Smooth muscle cell (in vitro differentiated cells): ENCODE measurements around the gene OR2F1. TPM values are rescaled to one million over a fixed set of nuclear protein-coding genes. Genes with fewer than 3 reads are reported as not detected.

Experiments used
- DNase-seq: peaks from one replicate; lab custom pipeline; 2025; ENCODE audit not compliant: unreplicated experiment; lab: John Stamatoyannopoulos, UW
- H2AFZ ChIP-seq: fragments of 200-600 bp; sonication (generic); 2 replicates; pipeline ENCODE4 v1.6.0; 2016; ENCODE audit warnings: antibody characterized with exemption, low read depth, mild to moderate bottlenecking
- H3F3A ChIP-seq: fragments of 200-600 bp; sonication (generic); 2 replicates; pipeline ENCODE4 v1.6.0; 2017; ENCODE audit warnings: antibody characterized with exemption, low read depth
- H3K27ac ChIP-seq: fragments of 200-600 bp; sonication (generic); 2 replicates; pipeline ENCODE4 v1.5.1; 2016; ENCODE audit warnings: low read depth, mild to moderate bottlenecking
- H3K27me3 ChIP-seq: fragments of 200-600 bp; sonication (generic); 2 replicates; pipeline ENCODE4 v1.6.1; 2016; ENCODE audit warnings: low read depth, mild to moderate bottlenecking
- H3K36me3 ChIP-seq: fragments of 200-600 bp; sonication (generic); 2 replicates; pipeline ENCODE4 v1.5.1; 2016; ENCODE audit warnings: low read depth
- H3K4me1 ChIP-seq: fragments of 200-600 bp; sonication (generic); 2 replicates; pipeline ENCODE4 v1.5.1; 2016; ENCODE audit warnings: low read depth
- H3K4me2 ChIP-seq: fragments of 200-600 bp; sonication (generic); 2 replicates; pipeline ENCODE4 v1.6.0; 2016; ENCODE audit warnings: mild to moderate bottlenecking
- H3K4me3 ChIP-seq: fragments of 200-600 bp; sonication (generic); 2 replicates; pipeline ENCODE4 v1.5.1; 2016; ENCODE audit warnings: mild to moderate bottlenecking
- H3K79me2 ChIP-seq: fragments of 200-600 bp; sonication (generic); 2 replicates; pipeline ENCODE4 v1.6.0; 2016; ENCODE audit warnings: low read depth, mild to moderate bottlenecking
- H3K9ac ChIP-seq: fragments of 200-600 bp; sonication (generic); 2 replicates; pipeline ENCODE4 v1.6.0; 2016; ENCODE audit warnings: low read depth
- H3K9me3 ChIP-seq: fragments of 200-600 bp; sonication (generic); replicated peaks from 2 replicates; pipeline ENCODE4 v1.5.1; 2016; ENCODE audit warnings: low read depth
- H4K20me1 ChIP-seq: fragments of 200-600 bp; sonication (generic); 2 replicates; pipeline ENCODE4 v1.6.0; 2016; ENCODE audit warnings: low read depth
- WGBS: methylation state at CpG from one replicate; pipeline ENCODE4 v1.1.7; 2016; ENCODE audit warnings: low lambda C conversion rate; 5-methylcytosine and 5-hydroxymethylcytosine counted together
- polyA plus RNA-seq: library from polyadenylated mRNA; unstranded; fragments of >200 nt; fragmentation: Nextera tagmentation; extraction: Ambion mirVana; gene quantifications from 2 replicates; pipeline ENCODE4 v1.2.1, GENCODE V29; 2016
- total RNA-seq: library from RNA; depleted of rRNA; stranded (reverse); fragments of >200 nt; gene quantifications from 2 replicates; pipeline ENCODE4 v1.2.3, GENCODE V29; 2014
- TF ChIP-seq, protein P1 (sequence below): fragments of 200-600 bp; sonication (generic); IDR thresholded peaks from 2 replicates; pipeline ENCODE4 v1.5.1; 2017; ENCODE audit warnings: borderline replicate concordance, mild to moderate bottlenecking, antibody characterized with exemption; ENCODE audit not compliant: insufficient read depth, poor library complexity, severe bottlenecking

Gene OR2F1
- total and polyA plus RNA-seq, 2 experiments from 2014 or later, result not detected

DNA sequence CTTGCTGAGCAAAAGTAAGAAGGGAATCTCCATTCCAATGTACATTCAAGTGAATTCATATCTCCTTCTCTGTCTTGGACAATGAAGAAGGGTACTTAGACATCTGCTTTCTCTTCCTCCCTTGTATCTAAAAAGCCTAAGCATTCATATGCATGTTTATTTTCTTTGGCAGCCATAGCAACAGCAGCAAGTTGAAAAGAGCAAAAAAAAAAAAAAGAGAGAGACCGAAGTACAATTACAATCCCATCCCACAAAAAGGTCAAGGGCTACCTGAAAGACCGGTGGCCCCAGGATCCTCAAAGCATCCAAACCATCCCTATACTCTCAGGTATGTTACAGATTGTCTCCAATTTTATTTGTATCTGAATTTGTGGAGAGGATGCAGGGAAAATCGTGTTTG, 4.1 kb downstream of the OR2F1 start:
- no peak for DNase-seq
- WGBS, result 87% methylated on average over 3 of the region's 3 CpGs

DNA sequence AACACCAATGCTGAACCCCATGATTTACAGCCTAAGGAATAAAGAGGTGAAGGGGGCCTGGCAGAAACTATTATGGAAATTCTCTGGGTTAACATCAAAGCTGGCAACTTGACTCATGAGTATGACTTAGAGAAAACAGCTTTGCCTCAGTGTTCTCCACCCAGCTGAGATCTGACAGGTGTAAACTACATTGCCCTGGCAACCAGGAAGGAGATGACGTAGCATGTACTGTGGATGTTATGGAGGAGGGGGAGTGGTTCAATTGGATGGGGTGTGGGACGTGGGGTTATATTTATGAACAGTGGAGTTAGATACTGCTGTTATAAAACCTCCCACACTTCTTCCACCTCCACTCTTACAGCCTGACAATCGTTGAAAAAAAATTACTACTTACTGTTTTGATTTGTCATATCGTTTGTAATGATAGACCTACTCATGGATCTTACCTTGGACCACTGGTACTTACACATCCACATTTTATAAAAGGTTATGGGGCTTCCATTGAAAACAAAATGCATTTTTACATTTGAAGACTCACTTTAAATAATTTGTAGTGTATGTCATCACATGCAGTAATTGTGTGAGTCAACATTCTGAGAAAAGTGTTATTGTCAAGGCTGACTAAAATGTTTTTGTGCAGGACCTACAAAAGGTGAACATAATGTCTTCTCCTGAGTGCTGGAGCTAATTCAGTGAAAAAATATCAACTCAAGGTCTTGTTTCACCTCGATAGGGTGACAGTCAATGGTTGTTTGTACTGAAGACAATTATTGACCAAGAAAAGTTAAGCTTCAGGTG, 6.4 kb downstream of the OR2F1 start:
- no peak overlapping the region for H3K4me3 ChIP-seq
- H3F3A ChIP-seq, result peaks cover 4% of the 10 kb centered on the region
- TF ChIP-seq, protein P1, sequence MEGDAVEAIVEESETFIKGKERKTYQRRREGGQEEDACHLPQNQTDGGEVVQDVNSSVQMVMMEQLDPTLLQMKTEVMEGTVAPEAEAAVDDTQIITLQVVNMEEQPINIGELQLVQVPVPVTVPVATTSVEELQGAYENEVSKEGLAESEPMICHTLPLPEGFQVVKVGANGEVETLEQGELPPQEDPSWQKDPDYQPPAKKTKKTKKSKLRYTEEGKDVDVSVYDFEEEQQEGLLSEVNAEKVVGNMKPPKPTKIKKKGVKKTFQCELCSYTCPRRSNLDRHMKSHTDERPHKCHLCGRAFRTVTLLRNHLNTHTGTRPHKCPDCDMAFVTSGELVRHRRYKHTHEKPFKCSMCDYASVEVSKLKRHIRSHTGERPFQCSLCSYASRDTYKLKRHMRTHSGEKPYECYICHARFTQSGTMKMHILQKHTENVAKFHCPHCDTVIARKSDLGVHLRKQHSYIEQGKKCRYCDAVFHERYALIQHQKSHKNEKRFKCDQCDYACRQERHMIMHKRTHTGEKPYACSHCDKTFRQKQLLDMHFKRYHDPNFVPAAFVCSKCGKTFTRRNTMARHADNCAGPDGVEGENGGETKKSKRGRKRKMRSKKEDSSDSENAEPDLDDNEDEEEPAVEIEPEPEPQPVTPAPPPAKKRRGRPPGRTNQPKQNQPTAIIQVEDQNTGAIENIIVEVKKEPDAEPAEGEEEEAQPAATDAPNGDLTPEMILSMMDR, result no peak
- H3K4me2 ChIP-seq, result no peak overlapping the region
- no peak for DNase-seq
- no peaks in the 10 kb centered on the region for H3K27me3 ChIP-seq
- no peaks in the 10 kb centered on the region for H4K20me1 ChIP-seq
- H3K9me3 ChIP-seq, result no peaks in the 10 kb centered on the region
- WGBS, result 80% methylated on average over 5 of the region's 5 CpGs
- no peak overlapping the region for H2AFZ ChIP-seq
- H3K79me2 ChIP-seq, result no peaks in the 10 kb centered on the region
- H3K27ac ChIP-seq, result no peak overlapping the region
- H3K4me1 ChIP-seq, result no peaks in the 10 kb centered on the region
- H3K9ac ChIP-seq, result no peak overlapping the region
- no peaks in the 10 kb centered on the region for H3K36me3 ChIP-seq

More for the DNA sequence above, 4.1 kb downstream of the OR2F1 start:
- H3K4me3 ChIP-seq, result no peak overlapping the region
- H3F3A ChIP-seq, result no peaks in the 10 kb centered on the region
- no peak overlapping the region for H3K9ac ChIP-seq
- H2AFZ ChIP-seq, result no peak overlapping the region
- TF ChIP-seq, protein P1, result no peak
- no peaks in the 10 kb centered on the region for H3K27me3 ChIP-seq
- no peak overlapping the region for H3K27ac ChIP-seq
- no peaks in the 10 kb centered on the region for H4K20me1 ChIP-seq
- no peaks in the 10 kb centered on the region for H3K9me3 ChIP-seq
- H3K4me2 ChIP-seq, result no peak overlapping the region
- no peaks in the 10 kb centered on the region for H3K79me2 ChIP-seq
- no peaks in the 10 kb centered on the region for H3K36me3 ChIP-seq
- H3K4me1 ChIP-seq, result no peaks in the 10 kb centered on the region

DNA sequence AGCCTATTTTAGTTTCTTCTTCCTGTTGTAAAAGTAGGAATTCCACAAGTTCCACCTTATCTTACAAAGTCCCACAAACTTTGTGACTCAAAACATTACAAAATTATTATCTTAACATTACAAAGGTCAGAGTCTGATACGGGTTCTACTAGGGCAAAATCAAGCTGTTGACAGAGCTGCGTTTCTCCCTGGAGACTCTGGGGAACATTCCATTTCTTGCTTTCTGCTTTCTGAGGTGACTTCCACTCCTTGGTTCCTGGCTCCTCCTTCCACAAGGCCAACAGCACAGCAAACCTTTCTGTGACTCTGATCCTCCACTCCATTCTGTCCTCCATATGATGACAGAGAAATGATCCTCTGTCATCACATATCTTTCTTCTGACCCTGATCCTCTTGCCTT, 10.6 kb downstream of the OR2F1 start:
- no peak for DNase-seq
- Histone ChIP-seq H3K9me3 (no peaks in the 10 kb centered on the region), H4K20me1 (no peaks in the 10 kb centered on the region), H3F3A (peaks cover 4% of the 10 kb centered on the region), H3K27me3 (no peaks in the 10 kb centered on the region), H3K36me3 (no peaks in the 10 kb centered on the region), H3K4me2 (peak overlapping the region; percentile 15), H3K9ac (no peak overlapping the region), H3K4me1 (no peaks in the 10 kb centered on the region), H2AFZ (peak overlapping the region; percentile 96), H3K27ac (peak overlapping the region; percentile 28), H3K4me3 (no peak overlapping the region), H3K79me2 (no peaks in the 10 kb centered on the region)
- 33% methylated on average over 2 of the region's 2 CpGs for WGBS
- TF ChIP-seq, protein P1, result no peak

DNA sequence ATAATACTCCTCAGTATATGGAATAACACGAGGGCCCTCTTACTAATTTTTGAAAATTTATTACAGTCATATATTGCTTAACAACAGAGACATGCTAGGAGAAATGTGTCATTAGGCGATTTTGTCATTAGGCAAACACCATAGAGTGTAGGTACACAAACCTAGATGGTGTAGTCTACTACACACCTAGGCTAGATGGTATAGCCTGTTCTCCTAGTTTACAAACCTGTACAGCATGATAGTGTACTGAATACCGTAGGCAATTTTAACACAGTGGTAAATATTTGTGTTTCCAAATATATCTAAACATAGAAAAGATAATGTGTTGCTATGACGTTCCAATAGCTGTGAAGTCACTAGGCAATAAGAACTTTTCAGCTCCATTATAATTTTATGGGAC, 12.8 kb downstream of the OR2F1 start:
- 90% methylated on average over 4 of the region's 4 CpGs for WGBS

More for the DNA sequence above, 12.8 kb downstream of the OR2F1 start:
- no peaks in the 10 kb centered on the region for H3K4me1 ChIP-seq
- no peaks in the 10 kb centered on the region for H3K79me2 ChIP-seq
- no peak overlapping the region for H3K4me2 ChIP-seq
- H4K20me1 ChIP-seq, result no peaks in the 10 kb centered on the region
- H3F3A ChIP-seq, result peaks cover 4% of the 10 kb centered on the region
- no peaks in the 10 kb centered on the region for H3K27me3 ChIP-seq
- no peak for DNase-seq
- TF ChIP-seq, protein P1, result no peak
- H3K4me3 ChIP-seq, result no peak overlapping the region
- no peaks in the 10 kb centered on the region for H3K9me3 ChIP-seq
- H3K9ac ChIP-seq, result no peak overlapping the region
- no peak overlapping the region for H2AFZ ChIP-seq
- no peaks in the 10 kb centered on the region for H3K36me3 ChIP-seq
- H3K27ac ChIP-seq, result no peak overlapping the region
